Subcutaneous adipose tissue (tissue), 4 donors: ENCODE measurements around the gene KPNA6. TPM values are rescaled to one million over a fixed set of nuclear protein-coding genes. Genes with fewer than 3 reads are reported as not detected.

Source experiments
- CTCF ChIP-seq: fragments of 450-650 bp; IDR thresholded peaks from one replicate; pipeline ENCODE4 v1.5.1; 2016; ENCODE audit warnings: low read depth, mild to moderate bottlenecking, control low read depth, antibody characterized with exemption, moderate library complexity
- small RNA-seq: library from RNA; depleted of rRNA; stranded (forward); fragments of <200 nt; gene quantifications from one replicate; pipeline ENCODE3, GENCODE V24; 2016
- total RNA-seq, 4 donors: library from RNA; depleted of rRNA; stranded (reverse); fragments of >200 nt; gene quantifications; one replicate each; pipeline ENCODE4 v1.1.0, GENCODE V29; 2016

The KPNA6 gene
- total RNA-seq, 4 donors from 2014 or later, result 31.4 to 41.6 (median 33.7) TPM

- TF ChIP-seq CTCF, result no peak
These were observed 113.1 kb downstream of the KPNA6 start for GRCh38 chr1:32220746-32221580.

DNA sequence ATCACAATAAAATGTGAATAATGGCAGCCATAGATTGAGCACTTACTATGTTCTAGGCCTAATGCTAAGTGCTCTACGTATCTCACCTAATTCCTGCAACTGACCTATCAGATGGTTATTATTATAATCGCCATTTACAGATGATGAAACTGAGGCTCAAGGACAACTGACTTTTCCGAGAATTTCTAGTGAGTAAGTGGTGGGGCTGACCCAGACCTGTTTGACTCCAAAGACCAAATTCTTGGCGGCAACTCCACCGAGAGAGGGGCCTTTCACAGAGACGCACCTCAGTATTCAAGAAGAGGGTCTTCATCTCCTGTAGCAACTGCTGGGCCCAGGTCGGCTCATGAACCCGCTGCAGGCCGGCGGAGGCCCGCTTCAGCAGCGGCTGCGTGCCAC is 113.7 kb downstream of the KPNA6 start:
- no peak for TF ChIP-seq CTCF

- no peak for TF ChIP-seq CTCF
These were observed 114.3 kb downstream of the KPNA6 start, which contains the start of the genes EIF3I and TMEM234 for GRCh38 chr1:32221980-32222755. EIF3I (plus strand) TSS chr1:32222407; CDS start chr1:32222442, 35 bp downstream. TMEM234 (minus strand) TSS chr1:32222353; CDS start chr1:32222322, 31 bp downstream.

DNA sequence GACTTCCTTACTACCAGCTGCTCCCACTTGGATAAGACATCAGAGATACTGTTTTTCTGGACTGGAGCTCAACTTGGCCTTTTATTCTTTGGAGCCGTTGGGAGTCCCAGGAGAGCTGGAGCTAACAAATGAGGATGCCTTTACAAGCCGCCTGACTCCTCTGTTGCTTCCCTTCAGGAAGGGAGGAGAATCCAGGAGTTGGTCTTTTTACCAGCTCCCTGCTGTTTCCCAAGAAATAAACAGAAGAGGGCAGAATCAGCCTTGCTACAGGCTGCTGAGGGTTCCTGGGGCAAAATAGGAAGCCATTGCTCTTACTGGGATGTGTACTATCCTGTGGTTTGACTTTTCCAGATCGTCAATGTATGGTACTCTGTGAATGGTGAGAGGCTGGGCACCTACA is 115.8 kb downstream of the KPNA6 start:
- no peak for TF ChIP-seq CTCF

DNA sequence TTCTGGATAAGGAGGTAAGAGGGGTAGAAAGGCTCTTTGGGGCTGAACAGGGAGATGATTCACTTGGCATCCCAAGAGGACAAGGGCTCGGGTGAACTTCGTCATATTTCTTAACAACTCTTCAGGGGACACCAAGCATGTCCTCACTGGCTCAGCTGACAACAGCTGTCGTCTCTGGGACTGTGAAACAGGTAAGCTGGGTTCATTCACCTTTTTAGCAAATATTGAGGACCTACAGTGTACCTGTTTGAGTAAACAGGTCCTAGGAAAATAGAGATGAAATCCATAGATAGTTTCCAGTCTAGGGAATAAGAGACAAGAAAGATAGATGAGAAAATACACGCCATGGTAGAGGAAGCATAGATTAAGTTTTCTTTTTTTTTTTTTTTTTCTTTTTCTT is 116.4 kb downstream of the KPNA6 start:
- no peak for TF ChIP-seq CTCF

Small RNAs within 50 kb of the gene (small RNA-seq; reads per million reads assigned to genes)
- gene MIR5585 (not detected), gene RF00017 (not detected)

Other genes with a start within 250 kb of the KPNA6 start
- 100 to 1,000 TPM; 223 to 778 (median 268) TPM for gene PTP4A2, start 169.7 kb upstream of the KPNA6 start, total RNA-seq
- 10 to 100 TPM; 56.4 to 92.9 (median 63.2) TPM for gene KHDRBS1, start 94.2 kb upstream of the KPNA6 start, total RNA-seq
- 1 to 10 TPM; 1.8 to 6.8 (median 4.7) TPM for gene TMEM39B, start 35.1 kb upstream of the KPNA6 start, total RNA-seq
- gene TXLNA, start 71.6 kb downstream of the KPNA6 start, total RNA-seq, result 10 to 100 TPM; 28.4 to 40.5 (median 36.9) TPM
- 1 to 10 TPM in 2 of 4 donors, under 1 TPM in 1, not detected in 1; 0.75 to 2.7 (median 2.2) TPM for gene CCDC28B, start 92.5 kb downstream of the KPNA6 start, total RNA-seq
- gene IQCC, start 97.6 kb downstream of the KPNA6 start, total RNA-seq, result 1 to 10 TPM in 2 of 4 donors, under 1 TPM in 1, not detected in 1; 0.85 to 1.5 (median 1.1) TPM
- not detected for gene DCDC2B, start 101.0 kb downstream of the KPNA6 start, total RNA-seq
- gene TMEM234, start 114.3 kb downstream of the KPNA6 start, total RNA-seq, result 10 to 100 TPM in 1 of 4 donors, 1 to 10 TPM in 3; 7.0 to 18.6 (median 9.4) TPM
- 100 to 1,000 TPM; 137 to 166 (median 147) TPM for gene EIF3I, start 114.4 kb downstream of the KPNA6 start, total RNA-seq
- 1 to 10 TPM in 2 of 4 donors, under 1 TPM in 2; 0.85 to 5.5 (median 1.1) TPM for gene FAM167B, start 139.2 kb downstream of the KPNA6 start, total RNA-seq
- 1 to 10 TPM in 2 of 4 donors, under 1 TPM in 2; 0.38 to 3.6 (median 1.6) TPM for gene LCK, start 143.2 kb downstream of the KPNA6 start, total RNA-seq
- gene HDAC1, start 184.0 kb downstream of the KPNA6 start, total RNA-seq, result 10 to 100 TPM; 28.6 to 35.0 (median 31.1) TPM
- gene MARCKSL1, start 228.2 kb downstream of the KPNA6 start, total RNA-seq, result 10 to 100 TPM in 1 of 4 donors, 1 to 10 TPM in 3; 4.2 to 10.3 (median 7.4) TPM